ENCODE results near the gene TNNT2. TPM values are rescaled to one million over a fixed set of nuclear protein-coding genes. Genes with fewer than 3 reads are reported as not detected.

The TNNT2 gene
- total RNA-seq, 1 donor from 2014 or later, result 1.9 TPM

- H3K36me3 Mint-ChIP-seq (ENCODE audit: insufficient read depth), result no peaks in the 10 kb centered on the region
- TF ChIP-seq CTCF (IDR thresholded peaks at IDR 0.05; ENCODE audit: unreplicated experiment), result no peak
- no peak for DNase-seq (ENCODE audit: low spot score, unreplicated experiment)
- no peak overlapping the region for H3K4me3 Mint-ChIP-seq (ENCODE audit: low read depth)
- no peaks in the 10 kb centered on the region for H3K9me3 Mint-ChIP-seq (ENCODE audit: low read depth)
- peaks cover 9% of the 10 kb centered on the region for H3K27me3 Mint-ChIP-seq
- H3K4me1 Mint-ChIP-seq (ENCODE audit: low read depth), result peaks cover 2% of the 10 kb centered on the region
- no peak overlapping the region for H3K27ac Mint-ChIP-seq
Measured at GRCh38 chr1:201422026-201422425, 44.5 kb upstream of the TNNT2 start.

GRCh38 chr1:201421041-201421440, 43.6 kb upstream of the TNNT2 start:
- H3K27ac Mint-ChIP-seq, result no peak overlapping the region
- H3K4me3 Mint-ChIP-seq (ENCODE audit: low read depth), result no peak overlapping the region
- peaks cover 2% of the 10 kb centered on the region for H3K4me1 Mint-ChIP-seq (ENCODE audit: low read depth)
- no peak for DNase-seq (ENCODE audit: low spot score, unreplicated experiment)
- no peaks in the 10 kb centered on the region for H3K9me3 Mint-ChIP-seq (ENCODE audit: low read depth)
- TF ChIP-seq CTCF (IDR thresholded peaks at IDR 0.05; ENCODE audit: unreplicated experiment), result no peak
- H3K36me3 Mint-ChIP-seq (ENCODE audit: insufficient read depth), result peaks cover 2% of the 10 kb centered on the region
- H3K27me3 Mint-ChIP-seq, result peaks cover 9% of the 10 kb centered on the region

GRCh38 chr1:201420608-201421002, 43.1 kb upstream of the TNNT2 start:
- TF ChIP-seq CTCF (IDR thresholded peaks at IDR 0.05; ENCODE audit: unreplicated experiment), result no peak
- H3K36me3 Mint-ChIP-seq (ENCODE audit: insufficient read depth), result peaks cover 2% of the 10 kb centered on the region
- peaks cover 9% of the 10 kb centered on the region for H3K27me3 Mint-ChIP-seq
- no peak for DNase-seq (ENCODE audit: low spot score, unreplicated experiment)
- peaks cover 2% of the 10 kb centered on the region for H3K4me1 Mint-ChIP-seq (ENCODE audit: low read depth)
- no peaks in the 10 kb centered on the region for H3K9me3 Mint-ChIP-seq (ENCODE audit: low read depth)
- H3K4me3 Mint-ChIP-seq (ENCODE audit: low read depth), result no peak overlapping the region
- H3K27ac Mint-ChIP-seq, result no peak overlapping the region

GRCh38 chr1:201419746-201420607, 42.5 kb upstream of the TNNT2 start:
- Mint-ChIP-seq H3K4me1 (ENCODE audit: low read depth) (peaks cover 2% of the 10 kb centered on the region), H3K4me3 (ENCODE audit: low read depth) (no peak overlapping the region), H3K36me3 (ENCODE audit: insufficient read depth) (peaks cover 3% of the 10 kb centered on the region), H3K9me3 (ENCODE audit: low read depth) (no peaks in the 10 kb centered on the region), H3K27me3 (peaks cover 9% of the 10 kb centered on the region), H3K27ac (no peak overlapping the region)
- no peak for TF ChIP-seq CTCF (IDR thresholded peaks at IDR 0.05; ENCODE audit: unreplicated experiment)
- no peak for DNase-seq (ENCODE audit: low spot score, unreplicated experiment)

GRCh38 chr1:201419256-201419655, 41.8 kb upstream of the TNNT2 start:
- no peak for TF ChIP-seq CTCF (IDR thresholded peaks at IDR 0.05; ENCODE audit: unreplicated experiment)
- Mint-ChIP-seq H3K4me1 (ENCODE audit: low read depth) (peaks cover 2% of the 10 kb centered on the region), H3K4me3 (ENCODE audit: low read depth) (no peak overlapping the region), H3K9me3 (ENCODE audit: low read depth) (no peaks in the 10 kb centered on the region), H3K36me3 (ENCODE audit: insufficient read depth) (peaks cover 4% of the 10 kb centered on the region), H3K27me3 (peaks cover 9% of the 10 kb centered on the region), H3K27ac (no peak overlapping the region)
- no peak for DNase-seq (ENCODE audit: low spot score, unreplicated experiment)

Data from progenitor cell of endocrine pancreas (in vitro differentiated cells).